Stimulated activated CD8-positive, alpha-beta memory T cell treated with anti-CD3 and anti-CD28 coated beads, Interleukin-4, amount 100 ng/mL, for 1 hour (primary cell): ENCODE results near the gene HS6ST2.
A peak's percentile ranks its signal among the peaks of the same experiment; 100 is the strongest.

ENCODE experiments used
- DNase-seq, 2 donors: peaks; one replicate each; pipeline ENCODE4 v3.0.0-alpha.2; 2020; ENCODE audit warnings: low read depth in 2 of 2, low spot score in 1 of 2

Gene HS6ST2

DNA sequence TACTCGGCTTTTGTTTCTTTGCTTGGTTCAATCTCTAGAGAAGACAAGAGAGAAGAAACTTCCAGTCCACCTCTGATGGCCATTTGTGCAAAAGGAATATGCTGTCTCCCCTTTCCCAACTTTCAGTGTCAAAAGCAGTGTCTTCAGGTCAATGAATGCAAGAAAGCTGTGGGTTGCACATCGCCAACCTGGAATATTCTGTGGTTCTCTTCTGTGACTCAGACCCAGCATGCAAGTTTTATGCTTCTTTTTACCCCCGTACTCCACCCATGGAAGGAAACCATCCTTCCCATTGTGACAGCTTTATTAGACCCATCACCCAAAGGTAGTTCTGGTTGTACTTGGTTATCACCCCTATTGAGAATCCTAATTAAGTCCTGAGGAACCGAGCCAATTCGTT lies 334.0 kb downstream of the HS6ST2 start:
- no peak for DNase-seq

DNA sequence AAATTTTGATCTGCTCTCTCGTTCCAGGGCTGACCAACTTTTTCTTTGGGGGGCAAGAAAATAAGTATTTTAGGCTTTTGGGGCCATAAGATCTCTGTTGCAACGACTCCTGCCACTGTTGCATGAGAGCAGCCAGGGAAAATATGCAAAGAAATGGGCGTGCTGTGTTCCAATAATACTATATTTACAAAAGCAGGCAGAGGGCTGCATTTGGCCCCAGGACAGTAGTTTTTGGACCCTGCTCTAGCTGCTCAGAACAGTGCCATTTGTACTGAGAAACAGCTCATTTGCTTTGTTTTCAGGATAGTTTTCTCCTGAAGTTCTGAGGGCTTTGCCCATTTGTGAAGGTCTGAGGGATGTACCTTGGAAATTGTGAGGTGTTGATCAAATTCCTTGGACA lies 334.5 kb downstream of the HS6ST2 start:
- no peak for DNase-seq

DNA sequence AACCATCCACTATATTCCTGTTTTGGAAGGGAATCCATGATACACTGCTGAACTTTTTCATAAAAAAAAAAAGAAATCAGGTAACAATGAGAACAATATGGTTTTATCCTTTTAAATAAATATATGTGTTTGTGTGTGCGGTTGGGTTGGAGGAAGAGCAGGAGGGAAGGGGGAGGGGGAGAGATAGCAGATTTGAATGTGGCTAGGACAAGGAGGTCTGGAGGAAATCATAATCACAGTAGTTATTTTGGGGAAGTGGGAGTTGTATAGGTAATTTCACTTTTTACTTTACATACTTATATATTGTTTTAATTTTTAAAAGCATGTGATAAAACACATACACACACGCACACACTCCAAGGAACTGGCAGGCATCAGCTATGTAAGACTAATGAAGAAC lies 335.1 kb downstream of the HS6ST2 start:
- DNase-seq = no peak

DNA sequence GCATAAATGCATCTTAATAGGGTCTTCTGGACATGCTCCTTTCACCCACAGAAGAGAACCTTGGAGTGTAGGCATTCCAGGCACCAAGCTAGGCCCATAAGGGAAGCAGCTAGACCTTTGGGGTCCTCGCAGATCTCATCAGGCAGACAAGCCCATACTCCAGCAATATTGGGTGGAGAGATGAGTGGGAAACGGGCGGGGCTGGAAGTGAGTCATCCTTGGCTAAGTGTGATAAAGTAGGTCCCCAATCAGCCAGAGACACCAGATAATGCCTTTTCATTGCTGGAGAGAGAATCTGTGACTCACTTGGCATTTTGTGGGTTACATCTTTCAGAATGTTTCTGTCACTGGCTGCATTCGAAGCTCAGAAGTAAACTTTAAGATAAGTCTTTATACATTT lies 336.3 kb downstream of the HS6ST2 start:
- no peak for DNase-seq

DNA sequence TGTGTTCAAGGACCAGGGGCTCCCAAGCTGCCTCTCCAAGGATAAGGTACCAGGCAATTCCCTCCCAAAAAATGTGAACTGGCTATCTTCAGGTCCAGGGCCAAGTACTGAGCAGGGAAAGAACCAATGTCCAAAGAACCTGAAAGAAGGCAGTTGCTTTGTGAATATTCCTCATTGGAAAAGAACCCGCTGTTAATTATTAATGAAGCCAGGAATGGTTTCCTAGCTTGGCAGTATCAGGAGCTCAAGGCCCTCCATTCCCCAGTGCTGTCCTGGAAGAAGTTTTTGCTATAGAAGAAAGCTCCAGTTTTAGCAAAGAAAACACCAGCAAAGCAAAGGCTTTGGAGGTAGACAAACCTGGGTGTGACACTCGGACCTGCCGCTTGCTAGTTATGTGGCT lies 339.6 kb downstream of the HS6ST2 start:
- no peak for DNase-seq

DNA sequence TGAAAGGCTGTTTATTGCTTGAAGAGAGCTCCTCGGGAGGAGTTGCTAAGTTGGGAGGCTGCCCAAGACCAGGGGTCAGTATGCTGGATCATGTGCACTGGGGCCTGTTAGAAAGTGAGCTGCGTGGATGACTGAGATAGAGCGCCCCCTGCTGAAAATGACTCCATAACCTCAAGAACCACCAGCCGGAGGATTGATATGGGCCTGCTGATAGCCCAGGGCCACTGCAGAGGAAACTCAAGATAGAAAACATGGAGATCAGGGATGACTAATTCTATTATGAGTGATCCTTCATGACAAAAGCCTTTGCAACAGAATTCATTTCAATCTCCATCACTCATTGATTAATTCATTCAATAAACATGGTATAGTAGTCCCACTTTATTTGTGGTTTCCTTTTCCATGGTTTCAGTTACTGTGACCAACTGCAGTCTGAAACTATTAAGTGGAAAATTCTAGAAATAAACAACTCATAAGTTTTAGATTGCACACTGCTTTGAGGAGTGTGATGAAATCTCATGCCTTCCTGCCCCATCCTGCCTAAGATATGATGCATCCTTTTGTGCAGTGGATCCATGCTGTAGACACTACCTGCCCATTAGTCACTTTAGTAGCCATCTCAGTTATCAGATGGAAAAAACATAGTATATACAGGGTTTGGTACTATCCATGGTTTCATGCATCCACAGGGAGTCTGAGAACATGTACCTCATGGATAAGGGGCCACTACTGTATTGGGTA lies 342.9 kb downstream of the HS6ST2 start:
- DNase-seq = peak in 1 of 2 donors; percentile 2

DNA sequence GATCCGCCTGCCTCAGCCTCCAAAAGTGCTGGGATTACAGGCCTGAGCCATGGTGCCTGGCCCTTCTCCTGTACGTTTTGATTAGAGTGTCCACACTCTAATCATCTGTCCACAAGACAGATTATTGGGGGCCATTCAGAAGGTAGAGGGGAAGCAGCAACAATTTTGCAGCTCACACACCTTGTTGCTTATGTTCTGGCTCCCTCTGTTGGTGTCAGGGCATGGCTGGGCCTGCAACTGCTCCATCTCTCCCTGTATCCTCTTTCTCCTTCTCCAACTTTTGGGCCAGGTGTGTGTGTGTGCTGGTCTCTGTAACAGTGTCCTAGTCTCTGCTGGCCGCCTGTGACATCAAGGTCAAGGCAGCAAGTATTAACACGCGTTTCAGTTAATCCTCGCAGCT lies 344.1 kb downstream of the HS6ST2 start:
- no peak for DNase-seq

DNA sequence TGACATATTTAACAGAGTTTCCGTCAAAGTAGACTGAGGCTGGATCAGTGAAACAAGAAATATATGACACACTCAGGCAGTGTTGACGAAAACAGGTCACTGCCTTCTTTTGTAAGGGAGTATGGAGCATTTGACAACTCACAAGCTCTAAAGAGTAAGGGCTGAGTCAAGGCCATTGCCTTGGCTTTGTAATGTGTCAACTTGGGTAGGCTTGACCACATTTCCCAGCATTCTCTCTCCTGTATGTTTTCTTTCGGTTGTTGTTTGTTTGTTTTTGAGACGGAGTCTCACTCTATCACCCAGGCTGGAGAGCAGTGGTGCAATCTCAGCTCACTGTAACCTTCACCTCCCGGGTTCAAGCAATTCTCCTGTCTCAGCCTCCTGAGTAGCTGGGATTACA lies 344.6 kb downstream of the HS6ST2 start:
- DNase-seq = no peak

DNA sequence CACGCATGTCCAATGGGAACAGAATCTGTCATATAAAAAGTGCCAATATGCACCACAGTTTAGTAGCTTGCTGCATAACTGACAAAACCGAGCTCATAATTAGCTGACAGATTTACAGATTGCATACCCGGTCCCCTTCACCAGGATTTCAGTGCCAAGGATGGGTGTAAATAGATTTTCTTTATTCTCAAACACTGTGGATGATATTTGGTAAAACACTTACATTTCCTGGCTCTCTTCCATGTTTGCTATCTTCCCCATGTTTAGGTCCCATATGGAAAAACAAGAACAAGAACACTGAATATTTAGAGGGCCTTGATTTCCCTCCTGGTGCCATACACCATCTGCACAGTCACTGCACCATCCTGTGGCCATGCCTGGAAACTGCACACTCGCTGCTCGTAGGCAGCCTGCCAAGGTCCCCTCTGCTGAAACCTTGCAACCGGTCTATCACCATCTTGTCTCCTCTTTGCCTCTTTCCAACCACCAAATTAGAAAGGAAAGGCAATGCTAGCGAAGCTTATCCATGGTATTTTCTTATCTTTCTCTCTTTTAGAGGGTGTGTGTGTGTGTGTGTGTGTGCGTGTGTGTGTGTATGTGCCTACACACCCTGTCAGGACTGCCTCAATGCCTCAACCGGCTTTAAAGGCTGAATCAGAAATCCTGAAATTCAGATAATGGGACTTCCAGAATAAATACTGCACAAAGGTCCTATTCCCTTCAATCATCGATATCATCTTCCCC lies 345.4 kb downstream of the HS6ST2 start:
- peak in 1 of 2 donors; percentile 4 for DNase-seq

DNA sequence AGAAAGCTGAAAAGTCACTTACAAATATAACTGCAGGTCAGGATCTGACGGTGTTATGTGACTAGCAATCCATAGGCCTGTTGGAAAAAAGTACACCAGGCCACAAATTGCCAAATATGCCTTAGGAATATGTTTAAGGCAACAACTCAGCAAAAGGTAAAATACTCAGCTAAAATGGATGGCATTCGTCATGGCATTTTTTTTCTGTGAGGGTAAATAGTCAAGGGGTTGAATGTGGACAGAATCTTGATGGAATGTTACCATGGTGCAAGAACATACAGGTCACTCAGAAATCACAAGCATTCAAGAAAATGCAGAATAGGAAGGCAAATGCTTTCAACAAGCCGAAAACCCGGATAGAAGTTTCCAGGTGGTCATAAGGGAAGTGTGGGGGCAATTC lies 347.9 kb downstream of the HS6ST2 start:
- DNase-seq = no peak

DNA sequence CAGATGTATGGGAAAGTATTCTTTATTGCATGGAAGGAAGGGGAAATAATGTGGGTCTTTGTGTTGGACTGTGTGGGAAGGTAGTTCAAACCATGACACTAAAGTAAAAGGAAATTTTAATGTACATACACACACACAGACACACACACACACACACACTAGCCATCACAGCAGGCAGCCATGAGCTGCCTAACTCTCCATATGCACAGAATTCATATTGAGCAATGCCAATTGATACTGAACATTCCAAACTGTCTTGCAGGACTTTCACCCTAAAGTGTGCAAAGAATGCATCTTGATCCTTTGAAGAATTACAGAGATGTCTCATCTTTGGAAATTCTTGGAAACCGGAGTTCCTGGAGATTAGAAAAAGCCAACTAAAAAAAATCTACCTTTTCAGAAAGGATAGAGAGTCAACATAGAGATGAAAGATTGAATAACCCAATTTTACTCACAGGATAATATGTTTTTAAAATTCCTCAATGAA lies 349.0 kb downstream of the HS6ST2 start:
- no peak for DNase-seq

DNA sequence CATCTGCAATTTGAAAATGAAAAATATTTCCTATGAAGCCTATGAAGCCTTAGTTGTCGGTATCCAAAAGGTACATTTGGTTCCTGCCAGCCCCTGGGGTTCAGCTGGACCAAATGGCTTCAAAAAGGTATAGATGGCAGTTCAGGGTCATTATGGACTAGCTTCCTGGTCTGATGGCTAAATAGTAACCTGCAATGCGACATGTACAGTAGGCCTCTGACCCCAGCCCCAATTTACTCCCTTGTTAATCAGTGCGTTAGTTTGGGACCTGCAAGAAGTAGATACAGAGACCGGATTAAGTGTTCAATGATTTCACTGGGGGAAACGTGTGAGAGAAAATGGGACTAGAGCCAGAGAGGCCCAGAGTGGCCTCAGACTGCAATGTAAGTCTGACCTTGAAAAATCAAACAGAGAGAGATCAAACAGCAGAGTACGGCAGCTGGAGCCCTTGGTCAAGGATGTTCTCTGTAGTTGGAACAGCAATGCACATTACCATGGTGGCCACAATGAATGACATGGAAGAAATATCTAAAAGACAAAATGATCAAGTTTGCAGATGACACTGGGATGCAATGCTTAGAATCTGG lies 354.6 kb downstream of the HS6ST2 start:
- DNase-seq = no peak

DNA sequence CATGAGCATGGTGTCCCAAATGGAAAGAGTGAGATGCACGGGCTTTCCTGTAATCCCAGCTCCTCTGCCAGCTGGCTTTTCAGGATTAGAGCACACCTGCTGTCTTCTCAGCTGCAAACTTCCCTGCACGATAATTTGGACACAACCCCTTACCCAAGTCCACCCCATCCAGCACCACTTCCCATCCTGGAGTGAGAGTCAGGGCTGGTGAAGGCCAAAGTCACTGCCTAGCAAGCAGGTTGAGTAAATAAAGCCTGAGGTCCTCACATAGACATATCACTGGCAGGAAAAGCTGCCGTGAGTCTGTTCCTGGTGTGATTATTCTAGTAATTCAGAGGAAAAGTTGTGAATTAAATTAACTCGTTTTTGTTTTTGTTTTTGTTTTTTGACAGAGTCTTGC lies 355.7 kb downstream of the HS6ST2 start:
- no peak for DNase-seq

DNA sequence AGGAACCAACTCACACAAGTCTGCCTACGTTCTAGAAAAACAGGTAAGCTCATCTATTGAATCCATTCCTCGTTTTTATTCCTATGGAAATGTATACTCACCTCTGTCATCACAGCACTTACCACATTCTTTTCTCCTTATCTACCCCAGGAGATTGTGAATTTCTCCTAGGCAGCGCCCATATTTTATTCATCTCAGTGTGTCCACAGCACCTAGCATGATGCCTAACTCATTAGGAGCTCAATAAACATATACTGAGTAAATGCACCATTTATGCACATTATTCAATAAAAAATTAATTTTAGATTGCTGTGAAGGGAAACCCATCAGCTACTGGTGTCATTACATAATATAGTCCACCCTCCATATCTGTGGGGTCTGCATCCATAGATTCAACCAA lies 363.4 kb downstream of the HS6ST2 start:
- no peak for DNase-seq

DNA sequence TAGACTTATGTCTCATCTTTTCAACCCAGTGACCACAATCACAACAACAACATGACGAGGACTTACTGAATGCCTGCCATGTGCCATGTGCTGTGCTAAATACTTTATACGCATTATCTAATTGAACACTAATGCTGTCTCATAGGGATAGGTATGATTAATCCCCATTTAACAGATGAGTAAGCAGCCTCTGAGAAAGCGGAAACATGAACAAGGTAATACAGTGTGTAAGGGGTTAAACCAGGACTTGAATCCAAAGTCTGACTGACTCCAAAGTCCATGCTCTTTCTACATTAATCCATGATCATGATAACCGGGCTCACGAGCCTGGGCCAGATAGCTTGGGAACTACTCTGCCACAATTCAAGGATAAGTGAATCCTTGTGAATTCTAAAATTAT lies 364.3 kb downstream of the HS6ST2 start:
- DNase-seq = no peak

DNA sequence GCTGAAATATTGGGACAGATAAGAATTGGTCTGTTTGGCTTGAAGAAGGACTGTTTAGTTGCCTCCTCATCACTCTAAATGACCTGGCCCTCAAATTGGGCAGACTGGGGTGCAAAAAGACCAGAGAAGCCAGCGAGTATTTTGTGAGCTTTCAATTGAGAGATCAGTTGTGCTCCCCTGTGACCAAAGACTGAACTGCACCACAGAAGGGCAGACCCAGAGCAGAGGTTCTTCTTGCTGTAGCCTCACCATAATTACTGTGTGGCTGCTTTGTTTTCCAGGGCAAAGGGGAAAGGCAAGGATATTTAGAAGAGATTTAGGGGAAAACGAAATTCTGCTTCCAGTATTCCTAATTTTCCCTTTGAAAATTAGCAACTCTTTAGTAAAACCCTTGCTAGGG lies 365.5 kb downstream of the HS6ST2 start:
- no peak for DNase-seq

DNA sequence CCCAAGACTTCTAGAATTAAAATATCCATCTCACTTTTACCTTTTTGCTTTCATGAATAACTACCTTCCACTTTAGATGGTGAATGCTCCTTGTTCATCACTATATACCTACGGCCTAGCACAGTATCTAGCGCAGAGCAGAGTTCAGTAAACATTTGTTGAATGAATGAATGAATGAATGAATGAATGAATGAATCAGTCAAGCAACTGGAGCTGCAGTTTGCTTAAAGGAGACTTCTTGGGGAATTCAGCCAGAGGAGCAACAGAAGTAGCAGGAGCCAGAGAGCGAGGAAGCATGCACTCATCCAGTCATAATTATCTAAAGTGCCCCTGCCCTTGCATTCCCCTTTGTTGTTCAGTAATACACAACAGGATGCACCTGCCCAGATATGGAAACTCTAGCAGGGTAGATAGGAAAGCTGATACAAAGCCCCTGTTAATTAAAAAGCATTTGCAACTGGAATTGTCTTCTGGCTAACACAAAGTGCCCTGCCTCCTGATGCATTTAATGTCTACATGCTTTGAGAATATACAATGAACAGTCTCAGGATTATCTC lies 366.6 kb downstream of the HS6ST2 start:
- DNase-seq = no peak

DNA sequence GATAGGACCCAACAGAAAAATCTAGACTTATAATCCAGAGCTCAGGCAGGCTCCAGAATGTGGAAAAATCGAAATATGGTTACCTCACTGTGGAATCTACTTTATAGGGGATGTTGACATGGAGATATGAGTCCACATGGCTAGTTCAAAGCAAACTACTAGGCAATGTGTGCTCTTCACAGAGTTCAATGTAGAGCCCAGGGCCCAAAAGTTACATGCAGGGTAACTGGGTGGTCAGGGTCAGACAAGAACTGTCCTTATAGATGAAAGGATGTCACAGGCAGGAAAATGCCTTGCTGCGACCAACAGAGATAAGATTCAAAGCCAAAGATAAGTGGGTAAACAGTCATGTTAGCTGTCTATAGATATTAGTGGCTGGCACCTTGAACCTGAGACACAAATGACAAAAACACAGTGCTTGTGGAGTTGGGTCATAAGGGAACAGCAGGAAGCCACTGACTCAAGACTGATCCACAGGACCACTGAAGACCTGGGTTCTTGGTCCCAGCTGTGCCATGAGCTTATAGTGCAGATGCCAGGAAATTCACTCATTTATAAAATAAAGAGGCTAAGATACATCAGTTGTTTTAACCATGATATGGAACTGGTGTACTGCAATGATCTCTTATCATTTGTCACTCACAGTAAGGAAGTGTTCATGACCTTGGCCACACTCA lies 367.9 kb downstream of the HS6ST2 start:
- DNase-seq = no peak

DNA sequence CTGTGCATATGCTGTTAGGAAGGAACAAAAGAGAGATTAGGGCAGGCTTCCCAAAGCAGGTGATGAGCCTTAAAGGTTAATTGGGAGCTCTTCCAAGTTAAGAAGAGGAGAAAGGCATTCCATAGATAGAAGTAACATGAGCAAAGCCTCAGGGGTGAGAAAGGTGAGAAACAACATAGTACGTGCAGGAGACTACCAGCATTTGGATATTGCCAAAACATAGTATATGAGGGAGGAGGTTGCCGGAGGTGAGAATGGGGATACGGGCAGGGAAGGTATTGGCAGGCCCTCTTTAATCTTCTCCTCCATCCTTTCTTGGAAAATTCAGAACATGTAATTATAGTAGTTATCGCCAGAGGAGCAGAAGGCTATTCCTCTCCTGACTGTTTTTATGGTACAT lies 373.5 kb downstream of the HS6ST2 start:
- DNase-seq = no peak

DNA sequence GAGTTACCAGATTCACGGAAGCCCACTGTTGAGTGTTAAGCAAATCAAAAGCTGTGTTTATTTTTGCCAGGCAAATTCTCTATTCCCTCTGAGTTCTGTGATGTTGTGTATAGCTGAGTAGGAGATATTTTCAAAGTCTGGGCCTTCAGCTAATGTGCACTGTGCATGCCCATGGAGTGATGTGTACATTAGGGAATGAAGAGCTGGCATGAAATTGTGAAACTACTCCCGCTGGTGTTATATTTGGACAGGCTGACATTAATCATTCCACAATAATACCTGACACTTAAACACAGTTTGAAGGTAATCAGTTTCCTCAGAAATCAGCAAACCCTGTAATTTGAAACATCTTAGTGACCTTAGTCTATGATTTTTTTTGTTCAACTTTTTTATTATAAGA lies 381.5 kb downstream of the HS6ST2 start:
- no peak for DNase-seq
